A673 (cell line): ENCODE results near the gene ZBTB47.

ENCODE experiments used
- CTCF ChIP-seq: fragments of 300-800, 200-600 bp; sonication (generic); conservative IDR thresholded peaks from 2 replicates; pipeline ENCODE4 v1.5.1; 2017; ENCODE audit warnings: low read depth, mild to moderate bottlenecking, antibody characterized with exemption, low read length, moderate library complexity, mixed read lengths
- EZH2 ChIP-seq: fragments of 200-600 bp; sonication (generic); IDR thresholded peaks from 2 replicates; pipeline ENCODE4 v1.6.1; 2017; ENCODE audit warnings: borderline replicate concordance, low read depth, mild to moderate bottlenecking, mixed read lengths, antibody characterized with exemption, low read length; ENCODE audit not compliant: poor library complexity, severe bottlenecking

GRCh38 chr3:42608581-42608980 lies 44.9 kb upstream of the ZBTB47 start:
- no peak for TF ChIP-seq CTCF
- TF ChIP-seq EZH2 = no peak
